ENCODE results near the gene FAM168A.

DNA sequence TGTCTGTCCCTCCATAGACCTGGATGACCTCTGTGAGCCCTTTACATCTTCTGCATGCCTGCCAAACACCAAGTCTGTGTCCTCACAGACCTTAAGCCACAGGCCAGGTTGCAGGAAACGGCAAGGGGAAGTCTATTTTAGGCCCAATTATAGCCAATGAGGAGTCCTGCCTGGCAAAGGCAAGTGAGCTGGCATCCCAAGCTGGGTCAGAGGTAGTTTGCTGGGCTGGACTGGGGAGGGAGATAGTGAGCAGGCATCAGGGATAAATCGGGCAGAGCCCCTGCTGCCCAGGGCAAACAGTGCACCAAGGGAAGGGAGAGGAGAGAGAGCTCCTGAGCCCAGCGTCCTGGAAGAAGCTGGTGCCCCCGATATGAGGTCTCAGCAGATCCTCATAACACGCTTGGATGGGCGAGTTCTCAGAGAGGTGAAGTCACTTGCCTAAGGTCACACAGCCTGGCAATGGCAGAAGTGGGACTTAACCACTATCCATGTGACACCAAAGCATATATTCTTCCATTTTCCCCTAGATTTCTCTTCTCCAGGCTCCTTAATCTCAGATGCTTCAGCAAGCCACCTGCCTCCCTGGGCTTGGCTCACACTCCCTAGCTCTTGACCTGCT is 225.4 kb downstream of the FAM168A start:
- TF ChIP-seq ZNF121 (CRISPR knock-in tag; conservative IDR thresholded peaks at IDR 0.05) (no peak), RBBP5 (IDR thresholded peaks at IDR 0.05; ENCODE audit: borderline replicate concordance, insufficient read depth, low read length, poor library complexity, severe bottlenecking) (no peak), TBP (optimal IDR thresholded peaks at IDR 0.05; ENCODE audit: low read depth, low read length) (no peak), NR2C2 (CRISPR knock-in tag; IDR thresholded peaks at IDR 0.05) (no peak), NR2C2 (tag; IDR thresholded peaks at IDR 0.05) (no peak), RBM39 (optimal IDR thresholded peaks at IDR 0.05; ENCODE audit: low read depth, low read length) (no peak), ZNF165 (CRISPR knock-in tag; IDR thresholded peaks at IDR 0.05; ENCODE audit: borderline replicate concordance) (no peak), E2F1 (CRISPR knock-in tag; IDR thresholded peaks at IDR 0.05) (no peak), ZNF384 (IDR thresholded peaks at IDR 0.05; ENCODE audit: low read depth, low read length) (no peak), HEY1 (CRISPR knock-in tag; IDR thresholded peaks at IDR 0.05; ENCODE audit: borderline replicate concordance) (no peak), KLF6 (CRISPR knock-in tag; IDR thresholded peaks at IDR 0.05; ENCODE audit: borderline replicate concordance) (no peak), MXI1 (IDR thresholded peaks at IDR 0.05; ENCODE audit: low read depth, low read length) (no peak)
- TF ChIP-seq, protein P1, sequence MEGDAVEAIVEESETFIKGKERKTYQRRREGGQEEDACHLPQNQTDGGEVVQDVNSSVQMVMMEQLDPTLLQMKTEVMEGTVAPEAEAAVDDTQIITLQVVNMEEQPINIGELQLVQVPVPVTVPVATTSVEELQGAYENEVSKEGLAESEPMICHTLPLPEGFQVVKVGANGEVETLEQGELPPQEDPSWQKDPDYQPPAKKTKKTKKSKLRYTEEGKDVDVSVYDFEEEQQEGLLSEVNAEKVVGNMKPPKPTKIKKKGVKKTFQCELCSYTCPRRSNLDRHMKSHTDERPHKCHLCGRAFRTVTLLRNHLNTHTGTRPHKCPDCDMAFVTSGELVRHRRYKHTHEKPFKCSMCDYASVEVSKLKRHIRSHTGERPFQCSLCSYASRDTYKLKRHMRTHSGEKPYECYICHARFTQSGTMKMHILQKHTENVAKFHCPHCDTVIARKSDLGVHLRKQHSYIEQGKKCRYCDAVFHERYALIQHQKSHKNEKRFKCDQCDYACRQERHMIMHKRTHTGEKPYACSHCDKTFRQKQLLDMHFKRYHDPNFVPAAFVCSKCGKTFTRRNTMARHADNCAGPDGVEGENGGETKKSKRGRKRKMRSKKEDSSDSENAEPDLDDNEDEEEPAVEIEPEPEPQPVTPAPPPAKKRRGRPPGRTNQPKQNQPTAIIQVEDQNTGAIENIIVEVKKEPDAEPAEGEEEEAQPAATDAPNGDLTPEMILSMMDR (IDR thresholded peaks at IDR 0.05 in 2 of 3, conservative IDR thresholded peaks at IDR 0.05 in 1 of 3; ENCODE audit: insufficient read depth in 2 of 3, low read depth in 1 of 3, low read length in 3 of 3), result 0 out of 6 replicates have a peak, but pooled peaks have one; percentile 7 to 9 (median 8)
